Ishikawa (cell line): Measurements from ENCODE around the gene ADA.

Experiments
- CEBPB ChIP-seq: IDR thresholded peaks from 2 replicates; pipeline ENCODE4 v1.6.1; 2012
- CREB1 ChIP-seq: IDR thresholded peaks from 2 replicates; pipeline ENCODE4 v1.6.1; 2012; ENCODE audit warnings: low read depth
- EGR1 ChIP-seq: IDR thresholded peaks from 2 replicates; pipeline ENCODE4 v1.6.1; 2012
- EP300 ChIP-seq: IDR thresholded peaks from 2 replicates; pipeline ENCODE4 v1.6.1; 2012; ENCODE audit warnings: borderline replicate concordance
- FOXM1 ChIP-seq: IDR thresholded peaks from 2 replicates; pipeline ENCODE4 v1.6.1; 2012; ENCODE audit warnings: low read depth, borderline replicate concordance
- NFIC ChIP-seq: IDR thresholded peaks from 2 replicates; pipeline ENCODE4 v1.6.1; 2012
- RAD21 ChIP-seq: IDR thresholded peaks from 2 replicates; pipeline ENCODE4 v1.6.1; 2012; ENCODE audit warnings: low read depth
- TAF1 ChIP-seq: IDR thresholded peaks from 2 replicates; pipeline ENCODE4 v1.6.1; 2012; ENCODE audit warnings: low read depth, mild to moderate bottlenecking
- TCF12 ChIP-seq: IDR thresholded peaks from 2 replicates; pipeline ENCODE4 v1.6.1; 2012; ENCODE audit warnings: low read depth
- TEAD4 ChIP-seq: IDR thresholded peaks from 2 replicates; pipeline ENCODE4 v1.6.1; 2012
- YY1 ChIP-seq: IDR thresholded peaks from 2 replicates; pipeline ENCODE4 v1.6.1; 2012; ENCODE audit warnings: low read depth
- ZBTB7A ChIP-seq: IDR thresholded peaks from 2 replicates; pipeline ENCODE4 v1.6.1; 2012; ENCODE audit warnings: low read depth
- TF ChIP-seq, protein P1 (sequence below): IDR thresholded peaks from 2 replicates; pipeline ENCODE4 v1.6.1; 2012
- TF ChIP-seq, protein P2 (sequence below): IDR thresholded peaks from 2 replicates; pipeline ENCODE4 v1.6.1; 2012; ENCODE audit warnings: low read depth, mild to moderate bottlenecking
- TF ChIP-seq, protein P3 (sequence below): IDR thresholded peaks from 2 replicates; pipeline ENCODE4 v1.6.1; 2012

Gene ADA

DNA sequence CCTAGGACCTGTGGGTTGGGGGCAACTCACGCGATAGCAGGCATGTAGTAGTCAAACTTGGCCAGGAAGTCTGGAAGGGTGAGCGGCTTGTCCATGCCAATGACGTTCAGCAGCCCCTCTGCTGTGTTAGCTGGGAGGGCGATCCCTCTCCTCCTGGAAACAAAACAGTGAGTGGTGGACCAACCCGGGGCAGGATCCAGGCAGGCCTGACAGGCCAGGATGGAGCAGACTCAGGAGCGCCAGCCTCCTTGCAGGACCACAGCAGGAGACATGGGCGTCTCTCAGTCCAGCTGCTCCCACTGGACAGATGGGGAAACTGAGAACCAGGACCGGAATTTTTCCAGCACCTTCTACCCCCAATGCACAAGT is 22.5 kb downstream of the ADA start:
- TF ChIP-seq ZBTB7A (no peak), FOXM1 (no peak)

DNA sequence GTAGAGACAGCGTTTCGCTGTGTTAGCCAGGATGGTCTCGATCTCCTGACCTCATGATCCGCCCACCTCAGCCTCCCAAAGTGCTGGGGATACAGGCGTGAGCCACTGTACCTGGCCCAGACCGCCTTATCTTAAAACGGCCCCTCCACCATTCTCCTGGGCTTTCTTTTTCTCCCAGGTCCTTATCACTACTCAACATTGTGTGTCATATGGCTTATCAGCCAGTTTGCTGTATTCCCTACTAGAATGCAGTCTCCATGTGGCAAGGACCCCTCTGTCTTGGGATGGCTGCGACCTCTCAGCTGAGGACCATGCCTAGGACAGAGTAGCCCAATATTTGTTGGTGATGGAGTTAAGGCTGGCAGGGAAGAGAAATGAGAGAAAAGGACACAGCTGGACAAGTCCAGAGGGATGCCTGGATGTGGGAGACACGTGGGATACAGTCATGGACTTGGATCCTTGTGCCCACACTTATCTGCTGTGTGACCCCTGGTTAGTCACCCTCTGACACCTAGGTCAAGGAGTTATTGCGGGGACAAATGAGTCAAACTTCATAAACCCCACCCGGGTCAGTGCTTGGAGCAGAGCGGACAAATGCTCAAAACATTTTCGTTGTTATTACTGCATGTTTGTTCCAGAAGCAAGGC is 24.0 kb downstream of the ADA start:
- TF ChIP-seq NFIC (no peak), EP300 (no peak), RAD21 (no peak), TEAD4 (no peak), FOXM1 (no peak), TCF12 (no peak), CEBPB (no peak), EGR1 (no peak)
- TF ChIP-seq, protein P1, sequence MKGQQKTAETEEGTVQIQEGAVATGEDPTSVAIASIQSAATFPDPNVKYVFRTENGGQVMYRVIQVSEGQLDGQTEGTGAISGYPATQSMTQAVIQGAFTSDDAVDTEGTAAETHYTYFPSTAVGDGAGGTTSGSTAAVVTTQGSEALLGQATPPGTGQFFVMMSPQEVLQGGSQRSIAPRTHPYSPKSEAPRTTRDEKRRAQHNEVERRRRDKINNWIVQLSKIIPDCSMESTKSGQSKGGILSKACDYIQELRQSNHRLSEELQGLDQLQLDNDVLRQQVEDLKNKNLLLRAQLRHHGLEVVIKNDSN = no peak
- TF ChIP-seq, protein P2, sequence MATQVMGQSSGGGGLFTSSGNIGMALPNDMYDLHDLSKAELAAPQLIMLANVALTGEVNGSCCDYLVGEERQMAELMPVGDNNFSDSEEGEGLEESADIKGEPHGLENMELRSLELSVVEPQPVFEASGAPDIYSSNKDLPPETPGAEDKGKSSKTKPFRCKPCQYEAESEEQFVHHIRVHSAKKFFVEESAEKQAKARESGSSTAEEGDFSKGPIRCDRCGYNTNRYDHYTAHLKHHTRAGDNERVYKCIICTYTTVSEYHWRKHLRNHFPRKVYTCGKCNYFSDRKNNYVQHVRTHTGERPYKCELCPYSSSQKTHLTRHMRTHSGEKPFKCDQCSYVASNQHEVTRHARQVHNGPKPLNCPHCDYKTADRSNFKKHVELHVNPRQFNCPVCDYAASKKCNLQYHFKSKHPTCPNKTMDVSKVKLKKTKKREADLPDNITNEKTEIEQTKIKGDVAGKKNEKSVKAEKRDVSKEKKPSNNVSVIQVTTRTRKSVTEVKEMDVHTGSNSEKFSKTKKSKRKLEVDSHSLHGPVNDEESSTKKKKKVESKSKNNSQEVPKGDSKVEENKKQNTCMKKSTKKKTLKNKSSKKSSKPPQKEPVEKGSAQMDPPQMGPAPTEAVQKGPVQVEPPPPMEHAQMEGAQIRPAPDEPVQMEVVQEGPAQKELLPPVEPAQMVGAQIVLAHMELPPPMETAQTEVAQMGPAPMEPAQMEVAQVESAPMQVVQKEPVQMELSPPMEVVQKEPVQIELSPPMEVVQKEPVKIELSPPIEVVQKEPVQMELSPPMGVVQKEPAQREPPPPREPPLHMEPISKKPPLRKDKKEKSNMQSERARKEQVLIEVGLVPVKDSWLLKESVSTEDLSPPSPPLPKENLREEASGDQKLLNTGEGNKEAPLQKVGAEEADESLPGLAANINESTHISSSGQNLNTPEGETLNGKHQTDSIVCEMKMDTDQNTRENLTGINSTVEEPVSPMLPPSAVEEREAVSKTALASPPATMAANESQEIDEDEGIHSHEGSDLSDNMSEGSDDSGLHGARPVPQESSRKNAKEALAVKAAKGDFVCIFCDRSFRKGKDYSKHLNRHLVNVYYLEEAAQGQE = no peak

DNA sequence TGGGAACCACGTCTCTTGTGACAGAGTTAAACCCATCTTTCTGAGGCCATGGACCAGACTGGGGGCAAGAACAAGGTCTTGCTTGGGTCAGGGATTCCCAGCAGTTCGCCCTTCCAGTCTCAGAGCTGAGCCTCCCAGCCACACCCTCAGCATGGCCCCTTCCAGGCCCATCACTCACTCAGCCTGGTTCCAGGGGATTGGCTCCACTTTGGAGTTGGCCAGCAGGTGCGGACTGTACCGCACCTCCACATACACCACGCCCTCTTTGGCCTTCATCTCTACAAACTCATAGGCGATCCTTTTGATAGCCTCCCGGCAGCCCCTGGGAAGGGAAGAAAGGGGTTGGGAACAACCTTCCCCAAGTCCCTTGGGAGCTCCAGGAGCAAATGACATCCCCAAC is 25.2 kb downstream of the ADA start:
- TF ChIP-seq RAD21 = no peak
- no peak for TF ChIP-seq CREB1
- no peak for TF ChIP-seq TEAD4
- TF ChIP-seq ZBTB7A = no peak
- TF ChIP-seq, protein P2 = no peak
- no peak for TF ChIP-seq YY1
- no peak for TF ChIP-seq FOXM1
- no peak for TF ChIP-seq CEBPB
- no peak for TF ChIP-seq NFIC
- TF ChIP-seq EP300 = no peak
- TF ChIP-seq, protein P3, sequence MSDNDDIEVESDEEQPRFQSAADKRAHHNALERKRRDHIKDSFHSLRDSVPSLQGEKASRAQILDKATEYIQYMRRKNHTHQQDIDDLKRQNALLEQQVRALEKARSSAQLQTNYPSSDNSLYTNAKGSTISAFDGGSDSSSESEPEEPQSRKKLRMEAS = no peak
- no peak for TF ChIP-seq EGR1
- TF ChIP-seq TCF12 = no peak
- no peak for TF ChIP-seq TAF1
- TF ChIP-seq, protein P1 = no peak

DNA sequence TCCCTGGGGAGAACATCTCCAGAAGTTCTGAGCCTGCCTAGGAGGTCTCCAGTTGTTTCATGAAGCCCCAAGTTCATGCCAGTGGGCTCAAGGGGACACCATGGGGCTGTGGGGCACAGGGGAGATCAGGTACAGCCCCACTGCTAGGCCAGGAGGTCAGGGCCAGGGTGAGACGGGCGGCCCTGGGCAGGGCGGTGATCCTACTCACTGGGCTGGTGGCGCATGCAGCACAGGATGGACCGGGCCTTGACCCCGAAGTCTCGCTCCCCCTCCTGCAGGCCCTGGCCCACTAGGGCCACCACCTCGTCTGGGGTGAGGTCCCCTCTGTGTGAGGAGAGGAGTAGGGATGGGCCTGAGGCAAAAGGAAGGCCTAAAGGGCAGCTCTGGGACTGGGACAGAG is 26.1 kb downstream of the ADA start:
- TF ChIP-seq, protein P1 = no peak
- no peak for TF ChIP-seq TAF1
- TF ChIP-seq CREB1 = no peak

DNA sequence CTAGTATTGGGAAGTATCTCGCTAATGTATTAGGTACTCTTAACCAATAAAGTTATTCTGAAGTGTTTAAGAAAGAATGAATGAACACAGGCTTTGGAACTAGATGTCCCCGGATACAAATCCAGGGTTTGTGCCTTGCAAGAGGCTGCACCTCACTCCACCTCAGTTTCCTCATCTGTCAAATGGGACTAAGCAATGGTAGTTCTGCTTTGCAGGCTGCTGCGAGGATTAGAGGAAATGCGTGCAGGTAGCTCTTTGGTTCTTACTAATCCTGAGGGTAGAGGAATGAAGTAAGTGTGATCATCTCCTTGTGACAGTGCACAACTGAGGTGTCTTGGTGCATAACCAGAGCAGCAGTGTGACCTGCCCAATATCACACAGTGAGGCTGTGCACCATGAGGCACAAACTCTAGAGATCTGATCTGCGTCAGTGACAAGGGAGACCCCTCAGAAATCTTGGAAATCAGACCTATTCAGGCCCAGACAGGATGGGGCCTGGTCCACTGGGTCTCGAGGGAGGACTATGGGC is 26.7 kb downstream of the ADA start:
- TF ChIP-seq EGR1 (no peak), TEAD4 (no peak), TAF1 (no peak), EP300 (no peak), RAD21 (no peak), NFIC (no peak), CEBPB (no peak), TCF12 (no peak), ZBTB7A (no peak), CREB1 (no peak), YY1 (no peak)
- TF ChIP-seq, protein P1 = no peak
- TF ChIP-seq, protein P3 = no peak

DNA sequence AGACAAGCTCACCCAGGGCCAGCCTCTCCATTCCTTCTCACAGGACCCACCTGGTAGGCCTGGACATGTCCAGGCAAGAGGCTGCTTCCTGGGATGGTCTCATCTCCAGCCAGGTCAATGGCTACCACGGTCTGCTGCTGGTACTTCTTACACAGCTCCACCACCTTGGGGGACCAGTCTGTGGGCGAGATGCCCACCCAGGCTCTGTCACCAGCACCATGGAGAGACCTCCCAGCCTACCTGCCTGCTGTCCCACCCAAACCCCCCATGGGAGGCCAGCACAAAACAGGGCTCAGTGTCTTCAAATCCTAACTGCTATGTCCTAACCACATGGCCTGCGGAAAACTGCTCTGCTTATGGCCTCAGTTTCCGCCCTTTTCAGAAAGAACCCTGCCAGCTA is 27.3 kb downstream of the ADA start:
- TF ChIP-seq CREB1 = no peak
- TF ChIP-seq ZBTB7A = no peak
- TF ChIP-seq TAF1 = no peak
- TF ChIP-seq RAD21 = no peak
- TF ChIP-seq, protein P3 = no peak
- no peak for TF ChIP-seq TCF12
- TF ChIP-seq EP300 = no peak
- no peak for TF ChIP-seq YY1
- no peak for TF ChIP-seq FOXM1
